Activated CD8-positive, alpha-beta memory T cell treated with anti-CD3 and anti-CD28 coated beads, Interleukin-2, amount 50 U/mL, for 4 hours (primary cell): ENCODE measurements around the gene MARCO.
"Not testable (repeated sequence)": the region's sequence is repeated elsewhere in the genome, so short reads cannot be mapped to it uniquely, and the experiment has no call there.

Experiments used
- DNase-seq: peaks from one replicate; pipeline ENCODE4 v3.0.0-alpha.2; 2020

Gene MARCO

GRCh38 chr2:119009110-119009509 lies 67.1 kb downstream of the MARCO start:
- DNase-seq, result no peak

GRCh38 chr2:119010336-119010735 lies 68.3 kb downstream of the MARCO start:
- no peak for DNase-seq

DNA sequence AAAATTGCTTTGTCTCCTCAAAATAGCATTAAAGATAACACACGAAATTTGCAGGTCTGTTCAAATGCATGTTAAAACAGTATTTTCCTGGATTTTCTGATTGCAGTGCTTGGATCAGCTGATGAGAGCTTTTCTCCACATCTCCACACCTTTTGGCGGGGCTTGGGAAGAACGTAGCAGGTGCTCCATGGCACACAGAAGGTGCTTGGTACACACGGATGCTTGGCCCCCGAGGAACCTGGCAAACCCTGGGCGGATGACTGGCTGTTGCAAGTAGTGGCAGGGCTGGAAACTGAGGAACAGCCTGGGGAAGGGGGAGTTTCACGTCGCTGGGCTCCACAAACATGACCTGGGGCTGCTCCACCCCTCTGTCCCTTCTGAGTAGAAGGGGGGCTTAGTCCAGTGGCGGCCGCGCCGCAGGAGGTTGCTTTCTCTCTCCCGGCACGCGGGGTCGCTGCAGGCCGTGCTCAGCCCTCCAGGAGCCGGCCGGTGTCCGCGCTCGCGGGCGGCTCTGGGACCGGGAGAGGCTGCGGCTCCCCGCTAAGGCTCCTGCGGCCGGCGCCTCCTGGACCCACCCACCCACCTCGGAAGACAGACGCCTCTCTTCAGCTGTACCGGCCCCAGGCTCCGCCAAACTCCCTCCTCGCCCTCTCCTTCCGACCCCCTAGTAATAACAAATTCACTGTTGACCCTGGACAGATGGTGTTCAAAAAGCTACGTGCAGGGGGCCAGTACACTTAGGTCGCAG lies 69.3 kb downstream of the MARCO start:
- no peak for DNase-seq

- DNase-seq, result no peak
These were observed 69.9 kb downstream of the MARCO start for GRCh38 chr2:119011910-119012209.

GRCh38 chr2:119012345-119013301 lies 70.6 kb downstream of the MARCO start:
- DNase-seq, result no peak

- DNase-seq, result no peak
These were observed 71.7 kb downstream of the MARCO start for GRCh38 chr2:119013671-119014070.

DNA sequence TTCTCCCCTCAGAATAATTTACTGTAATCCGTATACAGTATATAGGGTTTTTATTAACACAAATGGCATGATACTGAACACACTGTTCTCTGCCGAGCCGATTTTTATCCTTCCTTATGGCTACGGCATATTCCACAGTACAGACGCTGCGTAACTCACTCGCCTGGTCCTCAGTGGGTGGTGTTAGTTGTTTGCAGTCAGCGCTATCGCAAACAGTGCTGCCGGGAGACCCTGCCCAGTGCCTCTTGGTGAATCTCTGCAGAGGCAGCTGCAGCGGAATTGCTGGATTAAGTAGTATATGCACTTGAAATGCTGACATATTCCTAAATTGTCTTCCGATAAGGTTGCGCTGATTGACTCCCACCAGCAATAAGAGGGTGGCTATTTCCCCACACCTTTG lies 73.9 kb downstream of the MARCO start:
- no peak for DNase-seq

DNA sequence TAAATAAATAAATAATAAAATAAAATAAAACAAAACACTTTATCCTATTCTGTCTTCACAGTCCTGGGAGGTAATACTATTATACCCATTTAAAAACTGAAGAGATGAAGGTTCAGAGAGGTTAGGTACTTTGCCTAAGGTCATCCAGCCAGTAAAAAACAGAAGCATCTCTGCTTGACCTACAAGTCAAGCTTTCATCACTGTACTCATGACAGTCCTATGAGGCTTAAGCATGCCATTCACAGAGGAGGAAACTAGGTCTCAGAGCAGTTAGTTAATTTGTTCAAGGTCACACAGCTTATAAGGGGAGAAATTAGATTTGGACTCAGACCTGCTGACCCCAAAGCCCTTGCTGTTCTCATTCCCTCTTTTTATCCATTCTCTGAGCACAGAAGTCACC lies 77.5 kb downstream of the MARCO start:
- no peak for DNase-seq

DNA sequence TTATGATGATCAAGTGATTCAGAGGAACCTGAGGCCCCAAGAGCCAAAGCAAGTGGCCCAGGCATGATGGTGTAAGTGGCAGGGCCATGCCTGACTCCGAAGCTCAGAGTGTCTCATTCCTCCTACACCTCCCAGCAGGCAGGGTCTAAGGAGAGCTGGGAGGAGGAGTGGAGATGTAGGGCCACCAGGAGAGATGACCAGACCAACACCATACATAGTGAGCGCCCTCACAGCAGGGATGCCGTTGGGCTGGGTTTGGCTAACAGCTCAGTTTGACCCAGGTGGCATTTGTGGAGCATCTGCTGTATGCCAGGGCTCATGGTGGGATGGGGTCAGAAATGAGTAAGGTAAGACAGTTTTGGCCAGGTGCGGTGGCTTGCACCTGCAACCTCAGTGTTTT lies 80.7 kb downstream of the MARCO start:
- DNase-seq, result no peak

DNA sequence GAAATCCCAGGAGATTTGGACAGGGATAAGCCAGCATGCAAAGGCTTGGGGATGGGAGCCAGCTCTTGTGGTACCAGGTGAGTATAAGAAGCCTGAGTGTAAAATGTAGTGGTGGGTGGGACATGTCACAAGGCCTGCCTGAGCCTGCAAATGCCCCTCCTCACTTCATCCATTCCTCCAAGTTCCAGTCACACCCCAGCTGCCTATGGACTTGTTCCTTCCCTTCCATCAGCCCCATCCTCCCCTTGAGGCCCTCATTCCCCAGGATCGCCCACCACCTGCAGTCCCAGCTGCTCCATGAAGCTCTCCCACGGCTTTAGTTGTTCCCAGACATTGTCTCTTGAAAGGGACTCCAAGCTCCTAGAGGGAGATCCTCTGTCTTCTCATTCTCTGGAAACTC lies 81.5 kb downstream of the MARCO start:
- no peak for DNase-seq

GRCh38 chr2:119024152-119024551 lies 82.2 kb downstream of the MARCO start:
- no peak for DNase-seq

GRCh38 chr2:119024568-119024967 lies 82.6 kb downstream of the MARCO start:
- no peak for DNase-seq

GRCh38 chr2:119025013-119025412 lies 83.0 kb downstream of the MARCO start:
- no peak for DNase-seq

DNA sequence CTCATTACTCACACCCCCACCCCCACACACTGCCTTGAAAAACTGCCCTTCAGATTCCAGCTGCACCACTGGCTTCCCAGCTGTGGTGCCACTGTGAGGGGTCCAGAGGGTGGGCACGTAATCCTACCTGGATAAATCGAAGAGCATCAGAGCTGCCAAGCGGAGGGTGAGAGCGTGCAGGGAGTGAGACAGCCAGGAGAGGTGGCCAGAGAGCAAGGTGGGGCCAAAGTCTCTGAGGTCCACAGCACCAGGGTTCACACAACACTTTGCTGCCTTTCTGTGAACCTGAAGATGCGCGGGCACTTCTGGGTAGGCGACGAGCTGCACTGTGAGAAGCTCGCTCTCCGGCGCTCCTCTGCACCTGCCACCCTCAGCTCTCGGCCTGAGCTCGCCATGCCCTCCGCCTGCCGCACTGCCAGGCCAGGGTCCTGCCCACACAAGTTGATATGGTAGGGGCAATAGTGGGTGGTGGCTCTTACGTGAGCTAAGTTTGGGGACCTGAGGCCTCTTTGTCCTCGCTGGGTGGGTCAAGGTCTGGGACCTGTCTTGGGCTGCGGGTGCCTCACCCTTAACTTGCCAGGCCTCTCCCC lies 83.9 kb downstream of the MARCO start:
- DNase-seq, result no peak

- no peak for DNase-seq
These were observed 84.9 kb downstream of the MARCO start for GRCh38 chr2:119026890-119027289.

- DNase-seq, result no peak
These were observed 86.6 kb downstream of the MARCO start for GRCh38 chr2:119028327-119029174.

DNA sequence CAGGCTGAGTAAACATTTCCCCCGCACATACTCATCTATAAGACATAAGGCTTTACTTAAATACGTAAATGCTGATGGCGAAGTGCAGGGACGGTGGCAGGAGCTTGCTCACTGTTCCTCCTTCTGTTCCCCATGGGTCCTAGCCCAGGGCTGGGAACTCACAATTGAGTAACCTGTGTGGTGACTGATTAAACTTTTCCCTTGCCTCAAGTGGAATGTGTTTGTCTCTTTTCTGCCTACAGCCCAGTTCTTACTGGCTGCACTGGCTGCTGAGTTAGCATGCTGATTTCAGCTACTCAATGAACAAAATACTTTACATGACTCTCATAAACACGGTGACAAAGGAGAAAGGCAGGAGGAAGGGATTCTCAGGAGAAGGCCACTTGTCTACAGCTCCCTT lies 87.3 kb downstream of the MARCO start:
- DNase-seq, result no peak

DNA sequence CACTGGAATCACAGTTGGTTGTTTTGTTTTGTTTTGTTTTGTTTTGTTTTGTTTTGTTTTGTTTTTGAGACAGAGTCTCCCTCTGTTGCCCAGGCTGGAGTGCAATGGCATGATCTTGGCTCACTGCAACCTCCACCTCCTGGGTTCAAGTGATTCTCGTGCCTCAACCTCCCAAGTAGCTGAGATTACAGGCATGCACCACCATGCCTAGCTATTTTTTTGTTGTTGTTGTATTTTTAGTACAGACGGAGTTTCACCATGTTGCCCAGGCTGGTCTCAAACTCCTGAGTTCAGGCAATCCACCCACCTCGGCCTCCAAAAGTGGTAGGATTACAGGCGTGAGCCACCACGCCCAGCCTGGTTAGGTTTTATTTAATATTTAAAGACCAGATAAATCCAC lies 95.9 kb downstream of the MARCO start:
- not testable (repeated sequence) for DNase-seq

DNA sequence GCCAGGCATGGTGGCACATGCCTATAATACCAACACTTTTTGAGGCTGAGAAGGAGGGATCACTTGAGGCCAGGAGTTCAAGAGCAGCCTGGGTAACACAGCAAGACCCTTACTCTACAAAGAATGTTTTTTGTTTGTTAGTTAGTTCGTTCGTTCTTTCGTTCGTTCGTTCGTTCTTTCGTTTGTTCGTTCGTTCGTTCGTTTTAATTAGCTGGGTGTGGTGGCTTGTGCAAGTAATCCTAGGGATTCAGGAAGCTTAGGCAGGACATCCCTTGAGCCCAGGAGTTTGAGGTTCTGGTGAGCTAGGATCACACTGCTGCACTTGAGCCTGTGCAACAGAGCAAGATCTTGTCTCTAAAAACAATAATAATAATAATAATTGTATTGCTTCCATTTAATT lies 98.7 kb downstream of the MARCO start:
- DNase-seq, result no peak
